ENCODE data around the gene TUFT1. TPM values are rescaled to one million over a fixed set of nuclear protein-coding genes. Genes with fewer than 3 reads are reported as not detected.

TUFT1 gene
- total and polyA plus RNA-seq, 9 of the 15 experiments (the other 6 are each of a cell fraction or from before 2014, with no cell fraction given): 0.54 to 2.0 (median 1.7) TPM

- TF ChIP-seq, protein P1, sequence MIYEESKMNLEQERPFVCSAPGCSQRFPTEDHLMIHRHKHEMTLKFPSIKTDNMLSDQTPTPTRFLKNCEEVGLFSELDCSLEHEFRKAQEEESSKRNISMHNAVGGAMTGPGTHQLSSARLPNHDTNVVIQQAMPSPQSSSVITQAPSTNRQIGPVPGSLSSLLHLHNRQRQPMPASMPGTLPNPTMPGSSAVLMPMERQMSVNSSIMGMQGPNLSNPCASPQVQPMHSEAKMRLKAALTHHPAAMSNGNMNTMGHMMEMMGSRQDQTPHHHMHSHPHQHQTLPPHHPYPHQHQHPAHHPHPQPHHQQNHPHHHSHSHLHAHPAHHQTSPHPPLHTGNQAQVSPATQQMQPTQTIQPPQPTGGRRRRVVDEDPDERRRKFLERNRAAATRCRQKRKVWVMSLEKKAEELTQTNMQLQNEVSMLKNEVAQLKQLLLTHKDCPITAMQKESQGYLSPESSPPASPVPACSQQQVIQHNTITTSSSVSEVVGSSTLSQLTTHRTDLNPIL (CRISPR knock-in tag; IDR thresholded peaks at IDR 0.05): no peak
- TF ChIP-seq ZNF143 (CRISPR knock-in tag; IDR thresholded peaks at IDR 0.05) (no peak), CXXC5 (CRISPR knock-in tag; IDR thresholded peaks at IDR 0.05) (peak; percentile 18; the same call in 1 of the 2 replicates), RBFOX2 (IDR thresholded peaks at IDR 0.05; ENCODE audit: low read depth, low read length) (no peak), TAF9B (IDR thresholded peaks at IDR 0.05; ENCODE audit: partially characterized antibody) (peak; percentile 70), ARID2 (IDR thresholded peaks at IDR 0.05) (no peak), RCOR1 (IDR thresholded peaks at IDR 0.05; ENCODE audit: borderline replicate concordance in 1 of 2, low read depth in 2 of 2, low read length in 2 of 2) (peak; percentile 66 to 92; a peak in 3 of 4 replicates), TAL1 (IDR thresholded peaks at IDR 0.05) (peak; percentile 98), POLR2A (conservative IDR thresholded peaks at IDR 0.05) (no peak), RREB1 (CRISPR knock-in tag; IDR thresholded peaks at IDR 0.05) (no peak), TEAD4 (IDR thresholded peaks at IDR 0.05; ENCODE audit: low read length) (peak; percentile 97), TEAD4 (CRISPR knock-in tag; IDR thresholded peaks at IDR 0.05; ENCODE audit: borderline replicate concordance) (no peak), ZNF655 (CRISPR knock-in tag; IDR thresholded peaks at IDR 0.05) (no peak), WHSC1 (IDR thresholded peaks at IDR 0.05; ENCODE audit: low read length) (no peak), NCOA1 (IDR thresholded peaks at IDR 0.05; ENCODE audit: low read depth) (peak; percentile 86), ZNF561 (CRISPR knock-in tag; conservative IDR thresholded peaks at IDR 0.05) (no peak), ZNF140 (CRISPR knock-in tag; IDR thresholded peaks at IDR 0.05) (no peak), NFE2 (IDR thresholded peaks at IDR 0.05; ENCODE audit: low read depth) (peak; percentile 69)
- TF ChIP-seq, protein P2, sequence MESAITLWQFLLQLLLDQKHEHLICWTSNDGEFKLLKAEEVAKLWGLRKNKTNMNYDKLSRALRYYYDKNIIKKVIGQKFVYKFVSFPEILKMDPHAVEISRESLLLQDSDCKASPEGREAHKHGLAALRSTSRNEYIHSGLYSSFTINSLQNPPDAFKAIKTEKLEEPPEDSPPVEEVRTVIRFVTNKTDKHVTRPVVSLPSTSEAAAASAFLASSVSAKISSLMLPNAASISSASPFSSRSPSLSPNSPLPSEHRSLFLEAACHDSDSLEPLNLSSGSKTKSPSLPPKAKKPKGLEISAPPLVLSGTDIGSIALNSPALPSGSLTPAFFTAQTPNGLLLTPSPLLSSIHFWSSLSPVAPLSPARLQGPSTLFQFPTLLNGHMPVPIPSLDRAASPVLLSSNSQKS (CRISPR knock-in tag; IDR thresholded peaks at IDR 0.05): no peak
These were observed 56.3 kb downstream of the TUFT1 start (continued) for GRCh38 chr1:151596166-151596953.

Measured in K562 (cell line).